Cortex of kidney (tissue), 1 donor: ENCODE data around the gene MACIR.

Experiments
- DNase-seq: peaks from one replicate; lab custom pipeline; 2025; lab: John Stamatoyannopoulos, UW

MACIR gene

GRCh38 chr5:103291606-103292005 lies 33.0 kb downstream of the MACIR start:
- no peak for DNase-seq

DNA sequence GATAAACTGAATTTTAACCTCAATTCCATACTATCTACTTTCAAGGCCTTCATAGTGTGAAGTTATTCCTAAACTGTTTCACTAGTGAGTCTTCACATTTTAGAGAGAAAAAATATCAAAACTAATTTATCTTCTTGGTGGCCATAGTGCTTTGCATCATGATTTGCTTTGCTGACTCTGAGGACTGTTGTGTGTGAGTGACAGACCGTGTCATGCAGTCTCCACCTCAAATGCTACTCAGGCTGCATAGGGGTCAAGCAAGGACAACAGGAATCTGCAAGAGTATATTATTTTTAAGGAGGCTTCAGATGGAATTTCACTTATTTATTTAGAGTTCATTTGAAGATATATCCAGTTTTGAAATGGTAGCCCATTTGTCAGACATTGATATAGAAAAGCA lies 34.5 kb downstream of the MACIR start:
- DNase-seq, result no peak

DNA sequence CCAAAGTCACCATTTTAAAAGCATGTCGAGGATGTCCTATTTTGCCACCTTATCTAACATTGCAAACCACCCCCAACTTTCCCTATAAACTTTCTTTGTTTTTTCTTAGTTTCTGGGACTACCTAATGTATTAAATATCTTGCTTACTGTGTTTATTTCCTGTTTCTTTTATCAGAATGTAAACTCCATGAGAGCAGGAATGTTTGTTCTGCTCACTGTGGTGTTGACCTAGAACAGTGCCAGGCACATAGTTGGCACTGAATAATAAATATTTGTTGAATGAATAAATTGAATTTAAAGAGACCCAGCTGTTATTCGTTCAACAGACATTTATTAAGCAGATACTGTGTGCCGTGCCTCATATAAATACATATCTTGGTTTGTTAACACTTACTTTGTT lies 35.2 kb downstream of the MACIR start:
- DNase-seq, result no peak

DNA sequence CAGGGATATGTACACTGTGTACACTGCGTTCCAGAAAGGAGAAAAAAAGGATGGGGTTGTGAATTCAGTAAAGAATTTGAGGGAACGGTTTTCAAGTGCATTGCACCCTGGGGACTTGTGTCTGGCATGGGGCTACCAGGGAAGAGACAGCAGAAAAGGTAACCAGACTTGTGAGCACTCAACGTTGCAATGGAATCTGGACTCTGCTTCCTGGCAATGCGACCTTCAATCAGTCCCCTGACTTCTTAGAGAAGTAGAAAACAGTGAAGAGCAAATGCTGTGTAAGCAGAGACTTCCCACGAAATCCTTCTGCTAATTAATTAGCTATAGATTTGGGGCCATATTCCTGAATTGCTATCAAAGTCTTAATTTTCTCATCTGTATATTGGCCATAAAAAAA lies 36.3 kb downstream of the MACIR start:
- no peak for DNase-seq

DNA sequence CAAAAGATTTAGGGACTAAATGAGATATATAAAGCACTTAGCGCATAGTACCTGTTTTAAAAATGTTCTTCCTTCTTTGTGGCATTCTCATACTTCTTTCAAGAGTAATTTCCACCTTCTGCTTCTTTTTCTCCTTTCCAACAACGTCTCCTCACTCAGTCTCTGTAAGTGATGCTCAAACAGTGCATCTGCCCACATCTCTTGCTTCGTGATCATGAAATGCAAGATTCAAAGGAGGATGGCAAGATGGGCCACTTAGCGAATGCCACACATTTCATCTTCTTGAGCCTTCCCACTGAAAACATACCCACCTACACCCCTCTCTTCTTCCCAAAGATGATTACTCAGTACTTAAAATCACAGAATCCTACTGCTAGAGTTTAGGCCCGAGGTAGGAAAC lies 36.9 kb downstream of the MACIR start:
- DNase-seq, result no peak

DNA sequence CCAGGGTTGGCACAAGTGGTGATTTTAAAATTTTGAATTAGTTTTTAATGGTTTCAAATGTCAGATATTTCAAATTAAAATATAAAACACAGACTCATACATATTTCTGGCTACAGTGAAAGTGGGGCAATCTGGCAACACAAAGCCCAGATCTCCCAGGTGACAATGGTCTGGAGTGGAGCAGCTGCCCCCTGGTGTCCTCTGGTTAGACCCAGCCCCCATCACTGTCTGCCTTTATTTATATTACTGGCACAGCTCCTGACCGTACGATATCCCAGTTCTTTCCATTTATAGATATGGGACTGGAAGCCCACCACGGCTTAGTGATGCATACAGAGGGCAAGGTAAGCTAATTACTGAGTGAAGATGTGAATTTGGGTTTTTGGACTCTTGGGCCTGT lies 37.3 kb downstream of the MACIR start:
- no peak for DNase-seq

DNA sequence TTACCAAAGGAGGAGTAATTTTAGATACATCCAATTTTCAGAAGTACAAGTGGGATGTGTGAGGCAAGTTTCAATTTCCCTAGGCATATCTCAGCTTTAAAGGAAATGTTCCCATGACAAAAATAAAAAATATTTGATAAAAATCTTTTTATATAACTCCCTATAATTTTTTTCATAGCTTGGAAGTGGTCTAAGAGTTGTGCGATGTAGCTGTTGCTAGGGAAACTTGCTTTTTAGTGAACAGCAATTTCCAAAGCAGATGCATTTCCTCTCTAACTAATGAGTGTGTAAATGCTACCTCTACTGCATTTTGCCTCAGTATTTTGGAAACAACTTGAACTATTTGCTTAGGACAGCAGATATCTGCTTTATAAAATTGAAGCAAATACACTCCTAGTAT lies 39.6 kb downstream of the MACIR start:
- DNase-seq, result no peak

GRCh38 chr5:103298607-103299188 lies 40.1 kb downstream of the MACIR start:
- DNase-seq, result no peak

GRCh38 chr5:103305809-103306208 lies 47.2 kb downstream of the MACIR start:
- DNase-seq, result no peak

DNA sequence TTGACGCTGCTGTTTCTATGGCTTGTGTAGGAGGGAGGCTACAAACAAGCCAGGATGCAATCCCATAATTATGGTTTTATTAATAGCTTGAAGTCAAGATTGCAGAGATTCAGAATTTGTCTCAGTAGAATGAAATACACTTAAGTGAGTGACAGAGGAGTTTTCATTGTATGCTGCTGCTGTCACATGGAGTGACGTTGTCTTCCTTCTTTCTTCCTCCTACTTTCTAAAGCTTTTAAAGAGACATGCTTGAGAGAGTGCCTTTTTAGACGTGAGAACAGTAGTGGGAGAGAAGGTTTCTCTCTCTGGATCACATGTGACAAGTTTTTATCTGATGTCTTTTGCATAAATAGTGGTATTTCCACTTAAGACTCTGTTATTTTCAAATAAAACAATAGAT lies 48.9 kb downstream of the MACIR start:
- no peak for DNase-seq

DNA sequence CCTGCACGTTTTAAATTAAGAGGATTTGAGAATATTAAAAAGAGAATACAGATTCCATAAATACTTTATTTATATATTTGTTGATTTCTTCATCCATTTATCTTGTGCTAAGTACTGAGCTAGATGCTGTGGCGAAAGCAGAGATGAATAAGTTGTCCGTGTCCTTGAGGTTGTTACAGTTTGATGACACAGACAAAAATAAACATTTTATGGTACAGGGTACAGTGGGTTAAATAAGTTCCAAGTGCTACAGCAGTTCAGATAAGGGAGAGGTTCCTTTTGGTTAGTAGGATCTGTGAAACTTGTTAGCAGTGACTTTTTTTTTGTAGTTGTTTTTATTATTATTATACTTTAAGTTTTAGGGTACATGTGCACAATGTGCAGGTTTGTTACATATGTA lies 50.2 kb downstream of the MACIR start:
- no peak for DNase-seq

GRCh38 chr5:103313056-103313455 lies 54.5 kb downstream of the MACIR start:
- no peak for DNase-seq

- DNase-seq, result no peak
These were observed 56.9 kb downstream of the MACIR start for GRCh38 chr5:103315455-103315854.

DNA sequence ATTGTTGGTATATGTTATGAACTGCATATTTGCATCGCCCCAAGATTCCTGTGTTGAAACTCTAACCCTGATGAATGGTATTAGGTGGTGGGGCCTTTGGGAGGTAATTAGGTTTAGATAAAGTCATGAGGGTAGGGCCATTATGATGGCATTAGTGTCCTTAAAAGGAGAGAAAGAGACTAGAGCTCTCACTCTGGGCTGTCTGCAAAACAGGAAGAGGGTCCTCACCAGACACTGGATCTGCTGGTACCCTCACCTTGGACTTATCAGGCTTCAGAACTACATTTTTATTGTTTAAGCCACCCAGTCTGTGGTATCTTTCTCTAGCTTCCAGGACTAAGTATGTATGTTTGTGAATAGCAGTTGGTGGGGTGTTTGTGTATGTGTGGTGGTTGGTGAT lies 68.9 kb downstream of the MACIR start:
- no peak for DNase-seq

GRCh38 chr5:103327893-103328292 lies 69.3 kb downstream of the MACIR start:
- no peak for DNase-seq
